ENCODE data around the gene RTL1.

The RTL1 gene

GRCh38 chr14:100872259-100873095 lies 31.0 kb downstream of the RTL1 start:
- Histone ChIP-seq H3K27me3 (ENCODE audit: insufficient read depth, poor library complexity, severe bottlenecking) (no peaks in the 10 kb centered on the region), H3K27ac (replicated peaks) (no peak overlapping the region), H3K4me3 (replicated peaks; ENCODE audit: insufficient read depth, low read length) (no peak overlapping the region)
- DNase-seq (ENCODE audit: low read depth in 1 of 2, low spot score in 1 of 2), result no peak
- no peak for TF ChIP-seq SPI1 (IDR thresholded peaks at IDR 0.05; ENCODE audit: borderline replicate concordance, low read depth)
- TF ChIP-seq REST (IDR thresholded peaks at IDR 0.05; ENCODE audit: insufficient replicate concordance, low read depth), result no peak
- TF ChIP-seq POLR2AphosphoS5 (IDR thresholded peaks at IDR 0.05; ENCODE audit: low read depth), result no peak
- no peak for TF ChIP-seq CTCF (IDR thresholded peaks at IDR 0.05; ENCODE audit: insufficient read depth, low read length)
- TF ChIP-seq GABPA (IDR thresholded peaks at IDR 0.05; ENCODE audit: low read depth), result no peak

- DNase-seq (ENCODE audit: low read depth in 1 of 2, low spot score in 1 of 2), result no peak
- no peak for TF ChIP-seq CTCF (IDR thresholded peaks at IDR 0.05; ENCODE audit: insufficient read depth, low read length)
- TF ChIP-seq REST (IDR thresholded peaks at IDR 0.05; ENCODE audit: insufficient replicate concordance, low read depth), result no peak
- no peak for TF ChIP-seq SPI1 (IDR thresholded peaks at IDR 0.05; ENCODE audit: borderline replicate concordance, low read depth)
- TF ChIP-seq POLR2AphosphoS5 (IDR thresholded peaks at IDR 0.05; ENCODE audit: low read depth), result no peak
- no peak for TF ChIP-seq GABPA (IDR thresholded peaks at IDR 0.05; ENCODE audit: low read depth)
- no peak overlapping the region for H3K4me3 ChIP-seq (replicated peaks; ENCODE audit: insufficient read depth, low read length)
- H3K27ac ChIP-seq (replicated peaks), result no peak overlapping the region
- H3K27me3 ChIP-seq (ENCODE audit: insufficient read depth, poor library complexity, severe bottlenecking), result no peaks in the 10 kb centered on the region
These were observed 32.0 kb downstream of the RTL1 start for GRCh38 chr14:100871234-100872186.

- Histone ChIP-seq H3K4me3 (replicated peaks; ENCODE audit: insufficient read depth, low read length) (no peak overlapping the region), H3K27me3 (ENCODE audit: insufficient read depth, poor library complexity, severe bottlenecking) (no peaks in the 10 kb centered on the region), H3K27ac (replicated peaks) (no peak overlapping the region)
- DNase-seq (ENCODE audit: low read depth in 1 of 2, low spot score in 1 of 2), result no peak
- TF ChIP-seq POLR2AphosphoS5 (IDR thresholded peaks at IDR 0.05; ENCODE audit: low read depth) (no peak), GABPA (IDR thresholded peaks at IDR 0.05; ENCODE audit: low read depth) (no peak), SPI1 (IDR thresholded peaks at IDR 0.05; ENCODE audit: borderline replicate concordance, low read depth) (no peak), REST (IDR thresholded peaks at IDR 0.05; ENCODE audit: insufficient replicate concordance, low read depth) (no peak), CTCF (IDR thresholded peaks at IDR 0.05; ENCODE audit: insufficient read depth, low read length) (no peak)
These were observed 34.7 kb downstream of the RTL1 start for GRCh38 chr14:100868621-100869370.

All from HL-60 (cell line).